Hepatocyte (in vitro differentiated cells): Measurements from ENCODE around the gene FGF19.

ENCODE experiments used
- EZH2 ChIP-seq: fragments of 200-600 bp; sonication (generic); IDR thresholded peaks from 2 replicates; pipeline ENCODE4 v1.6.1; 2016; ENCODE audit warnings: antibody characterized with exemption, mild to moderate bottlenecking, borderline replicate concordance
- EZH2phosphoT487 ChIP-seq: fragments of 200-600 bp; sonication (generic); IDR thresholded peaks from one replicate; pipeline ENCODE4 v1.6.1; 2018; ENCODE audit warnings: antibody characterized with exemption, mild to moderate bottlenecking, low read depth, moderate library complexity; ENCODE audit not compliant: unreplicated experiment, severe bottlenecking
- TF ChIP-seq, protein P1 (sequence below): fragments of 200-600 bp; sonication (generic); IDR thresholded peaks from 2 replicates; pipeline ENCODE4 v1.5.1; 2016; ENCODE audit warnings: antibody characterized with exemption, mild to moderate bottlenecking; ENCODE audit not compliant: poor library complexity

DNA sequence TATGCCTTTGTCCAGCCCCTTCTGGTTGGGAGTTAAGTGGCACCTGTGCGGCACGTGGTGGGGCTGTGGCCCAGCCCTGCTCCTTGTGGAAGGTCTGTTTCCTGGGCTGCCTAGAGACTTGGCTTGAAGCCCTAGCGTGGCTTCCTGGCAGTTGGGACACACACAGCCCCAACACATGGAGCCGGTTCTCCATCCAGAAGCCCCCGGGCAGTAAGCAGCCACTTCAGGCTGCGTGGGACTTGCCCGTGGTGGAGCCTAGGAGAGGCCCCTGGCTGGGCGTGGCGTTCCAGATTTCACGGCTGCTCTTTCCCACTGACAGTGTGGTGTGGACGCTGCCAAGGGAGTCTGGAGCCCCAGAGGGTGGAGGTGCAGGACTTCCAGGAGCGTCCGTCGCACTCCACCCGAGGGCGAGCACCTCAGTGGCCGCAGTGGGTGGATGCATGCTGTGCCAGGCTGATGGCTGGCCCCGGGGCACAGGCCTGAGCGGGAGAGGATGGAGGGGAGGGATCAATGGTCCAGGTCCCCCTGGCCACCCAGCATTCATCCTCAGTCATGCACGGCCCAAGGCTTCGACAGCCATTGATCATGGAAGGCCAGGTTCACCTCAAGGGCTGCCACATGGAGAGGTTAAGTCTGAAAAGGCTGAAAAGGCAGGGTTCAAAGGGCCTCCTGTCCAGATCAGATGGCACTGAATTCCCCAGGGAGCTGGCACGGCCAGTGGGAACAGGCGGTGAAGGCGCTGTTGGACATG lies 53.6 kb downstream of the FGF19 start:
- TF ChIP-seq EZH2 (no peak), EZH2phosphoT487 (no peak)
- TF ChIP-seq, protein P1, sequence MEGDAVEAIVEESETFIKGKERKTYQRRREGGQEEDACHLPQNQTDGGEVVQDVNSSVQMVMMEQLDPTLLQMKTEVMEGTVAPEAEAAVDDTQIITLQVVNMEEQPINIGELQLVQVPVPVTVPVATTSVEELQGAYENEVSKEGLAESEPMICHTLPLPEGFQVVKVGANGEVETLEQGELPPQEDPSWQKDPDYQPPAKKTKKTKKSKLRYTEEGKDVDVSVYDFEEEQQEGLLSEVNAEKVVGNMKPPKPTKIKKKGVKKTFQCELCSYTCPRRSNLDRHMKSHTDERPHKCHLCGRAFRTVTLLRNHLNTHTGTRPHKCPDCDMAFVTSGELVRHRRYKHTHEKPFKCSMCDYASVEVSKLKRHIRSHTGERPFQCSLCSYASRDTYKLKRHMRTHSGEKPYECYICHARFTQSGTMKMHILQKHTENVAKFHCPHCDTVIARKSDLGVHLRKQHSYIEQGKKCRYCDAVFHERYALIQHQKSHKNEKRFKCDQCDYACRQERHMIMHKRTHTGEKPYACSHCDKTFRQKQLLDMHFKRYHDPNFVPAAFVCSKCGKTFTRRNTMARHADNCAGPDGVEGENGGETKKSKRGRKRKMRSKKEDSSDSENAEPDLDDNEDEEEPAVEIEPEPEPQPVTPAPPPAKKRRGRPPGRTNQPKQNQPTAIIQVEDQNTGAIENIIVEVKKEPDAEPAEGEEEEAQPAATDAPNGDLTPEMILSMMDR = no peak
